T-helper 1 cell treated with Interleukin-12 subunit alpha and Interleukin-12 subunit beta and Interleukin-4 antibody, amounts not matched to agents 30 ng/mL and 1 ng/mL, for 36 hours (primary cell): Measurements from ENCODE around the gene WDFY4. TPM values are rescaled to one million over a fixed set of nuclear protein-coding genes. Genes with fewer than 3 reads are reported as not detected.

Source experiments
- intact Hi-C: fragments of 100-400 bp; cut with micrococcal nuclease; formaldehyde crosslinking; loops from one replicate; pipeline ENCODE4 v1.15.1; 2024
- total RNA-seq: library from RNA; stranded (reverse); gene quantifications from 2 replicates; pipeline ENCODE4 v1.2.3, GENCODE V29; 2022

WDFY4 gene
- total RNA-seq, 1 donor from 2014 or later = 0.29 TPM

DNA sequence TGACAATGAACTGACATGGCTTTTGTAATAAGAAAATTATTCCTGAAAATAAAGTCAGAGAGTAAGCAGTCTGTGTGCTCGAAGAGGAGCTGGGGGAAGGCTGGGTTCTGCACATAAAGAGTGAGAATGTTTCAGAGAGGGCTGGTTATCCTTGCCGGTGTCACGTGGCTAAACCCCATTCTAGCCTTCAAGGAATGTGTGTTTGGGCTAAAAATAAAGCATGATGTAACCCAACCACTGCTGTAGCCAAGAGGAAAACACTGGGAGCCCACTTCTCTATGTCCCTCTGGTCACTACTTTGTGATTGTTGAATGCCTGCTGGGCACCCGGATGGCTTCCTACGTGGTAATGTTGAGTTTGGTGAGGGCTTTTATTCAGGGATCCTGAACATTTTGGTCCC, 23.5 kb downstream of the WDFY4 start:
- intact Hi-C loops = no loop called here

DNA sequence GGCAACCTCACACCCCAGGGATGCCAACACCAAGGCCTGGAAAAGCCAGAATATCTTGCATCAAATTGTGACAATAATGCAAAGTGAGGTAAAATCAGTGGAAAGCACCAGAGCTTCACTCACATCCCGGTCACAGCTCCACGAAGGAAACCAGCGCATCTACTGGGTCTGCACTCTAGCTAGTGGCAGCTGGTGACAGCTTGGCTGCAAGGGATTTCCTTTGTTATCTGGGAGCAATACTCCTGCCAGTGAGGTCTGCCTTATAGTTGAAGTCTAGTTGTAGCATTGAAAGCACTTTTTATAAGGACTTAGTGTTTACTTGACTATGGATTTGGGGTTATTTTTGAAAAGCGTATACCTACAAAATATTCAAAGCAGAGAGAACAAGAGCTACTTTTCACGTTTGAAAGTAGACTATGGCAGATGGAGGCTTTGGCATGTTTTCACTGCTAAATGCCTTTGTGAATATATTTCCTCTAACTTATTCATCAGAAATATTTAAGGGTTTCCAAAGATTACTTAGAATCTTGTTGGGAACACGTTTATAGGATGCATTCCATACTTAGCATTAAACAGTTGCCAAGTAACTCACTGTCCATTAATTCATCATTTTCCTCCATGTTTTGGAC, 26.1 kb downstream of the WDFY4 start:
- intact Hi-C loops = no loop called here

GRCh38 chr10:48711830-48712229, 27.2 kb downstream of the WDFY4 start:
- intact Hi-C loops = no loop called here

DNA sequence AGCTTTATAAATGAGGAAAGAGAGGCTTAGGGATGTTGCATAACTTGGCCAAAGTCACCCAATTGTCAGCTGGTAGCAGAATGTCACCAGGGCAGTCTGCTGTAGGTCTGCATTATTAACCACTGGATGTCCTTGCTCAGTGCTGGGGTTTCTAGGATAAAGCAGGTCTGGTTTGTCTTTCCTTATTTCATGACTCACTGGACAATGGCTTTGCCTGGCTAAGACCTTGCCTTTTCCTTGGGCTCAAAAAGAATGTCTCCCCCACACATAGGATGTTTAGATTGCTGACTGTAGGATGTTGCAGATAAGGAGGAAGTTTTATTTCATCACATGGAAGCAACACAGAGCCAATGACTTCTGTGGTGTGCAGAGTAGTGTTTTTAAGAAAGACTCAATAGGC, 29.4 kb downstream of the WDFY4 start:
- intact Hi-C loops = no loop called here

DNA sequence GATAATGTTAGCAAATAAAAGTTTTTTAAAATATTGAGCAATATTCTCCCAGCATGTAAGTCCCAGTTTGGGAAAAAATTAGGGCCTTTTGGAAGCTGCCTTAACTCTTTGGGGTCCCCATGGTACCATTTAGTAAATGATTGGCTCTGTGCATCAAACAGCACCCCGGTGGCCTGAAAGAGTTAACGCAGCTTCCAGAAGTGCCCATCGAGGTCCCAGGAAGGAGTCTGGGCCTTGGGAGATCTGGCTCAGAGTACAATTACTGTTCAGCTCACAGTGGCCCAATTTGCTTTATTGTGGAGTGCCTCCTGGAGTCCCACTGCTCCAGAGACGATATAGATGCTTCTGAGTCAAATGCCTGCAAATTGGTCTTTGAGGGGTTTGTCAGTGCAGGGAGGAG, 31.7 kb downstream of the WDFY4 start:
- intact Hi-C loops = no loop called here

DNA sequence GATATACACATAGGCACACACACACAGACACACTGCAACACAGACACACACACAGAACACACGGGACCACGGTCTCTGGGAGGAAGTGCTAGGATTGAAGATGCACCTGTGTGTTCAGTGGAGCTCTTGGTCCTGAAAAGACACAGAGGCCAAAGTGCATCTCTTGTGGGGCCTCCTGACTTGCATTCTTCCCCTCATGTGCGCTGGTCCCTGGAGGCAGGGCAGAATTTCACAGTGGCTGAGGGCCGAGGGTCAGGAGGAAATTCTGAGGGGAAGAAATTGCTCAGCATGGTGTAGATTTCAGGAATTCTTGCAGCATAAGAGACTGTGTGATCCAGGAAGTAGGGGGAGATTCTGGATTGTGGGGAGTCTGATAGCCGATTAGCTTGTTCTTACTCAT, 35.9 kb downstream of the WDFY4 start:
- intact Hi-C loops = no loop called here

DNA sequence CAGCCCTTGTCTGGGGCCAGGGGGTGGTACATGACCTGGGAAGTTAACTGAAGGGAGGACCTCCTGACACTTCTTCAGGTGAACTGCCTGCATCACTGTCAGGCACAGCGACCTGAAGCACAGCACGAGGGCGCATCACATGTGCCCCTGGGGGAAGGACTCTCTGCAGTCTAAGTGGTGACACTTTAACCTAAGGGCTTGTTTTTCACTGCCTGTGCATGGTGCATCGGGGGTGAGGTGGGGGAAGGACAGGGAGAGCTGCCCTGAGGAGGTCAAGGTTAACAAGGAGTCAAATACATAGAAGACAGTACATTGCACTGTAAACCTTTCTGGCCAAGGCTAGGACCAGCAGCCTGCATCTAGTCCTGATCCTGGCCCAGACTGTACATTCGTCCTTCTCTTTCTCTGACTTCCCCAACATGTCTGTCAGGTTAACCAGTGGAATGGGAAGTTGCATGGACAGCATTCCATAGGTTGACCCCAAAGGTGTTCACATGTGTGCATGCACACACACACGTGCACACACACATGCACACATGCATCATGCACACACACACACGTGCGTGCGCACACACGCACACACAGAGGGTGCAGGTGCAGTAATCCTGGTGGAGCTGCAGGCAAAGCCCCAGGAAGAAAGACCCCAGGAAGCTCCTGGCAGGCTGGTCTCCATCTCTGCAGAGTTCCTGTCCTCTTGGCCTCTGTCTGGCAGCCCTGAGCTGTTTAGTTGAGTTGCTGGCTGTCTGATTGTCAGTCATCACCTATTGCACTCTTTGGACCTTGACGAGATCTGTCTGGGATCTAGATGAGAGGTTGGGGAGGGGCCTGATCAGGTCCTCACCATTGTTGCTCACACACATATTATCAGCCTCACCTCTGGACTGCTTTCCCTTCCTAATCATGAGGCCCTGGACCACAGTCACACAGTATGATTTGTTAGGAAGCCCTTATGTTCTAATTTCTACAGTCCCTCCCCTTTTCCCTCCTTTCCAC, 37.8 kb downstream of the WDFY4 start:
- intact Hi-C loops = no loop called here

- intact Hi-C loops = no loop called here
These were observed 39.5 kb downstream of the WDFY4 start for GRCh38 chr10:48724127-48724526.

- intact Hi-C loops = no loop called here
These were observed 41.0 kb downstream of the WDFY4 start for GRCh38 chr10:48725708-48726107.

DNA sequence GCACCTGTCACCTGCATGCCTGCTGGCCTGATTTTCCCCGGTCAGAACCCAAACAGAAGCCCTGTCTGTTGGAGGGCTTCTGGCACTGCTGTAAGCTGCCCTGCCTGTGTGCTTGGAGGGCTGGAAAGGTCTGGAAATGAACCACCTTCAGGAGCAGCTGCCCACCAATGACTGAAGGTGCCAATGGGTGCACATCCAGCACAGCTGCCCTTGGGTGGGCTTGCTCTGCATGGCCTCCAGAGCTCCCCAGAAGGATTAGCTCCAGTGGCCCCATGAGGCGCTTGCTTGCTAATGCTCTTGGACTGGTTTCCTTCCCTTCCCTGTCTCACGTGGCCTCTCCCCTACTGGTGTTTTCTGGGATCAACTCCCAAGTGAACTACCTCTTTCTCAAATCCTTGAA, 43.2 kb downstream of the WDFY4 start:
- intact Hi-C loops = no loop called here

DNA sequence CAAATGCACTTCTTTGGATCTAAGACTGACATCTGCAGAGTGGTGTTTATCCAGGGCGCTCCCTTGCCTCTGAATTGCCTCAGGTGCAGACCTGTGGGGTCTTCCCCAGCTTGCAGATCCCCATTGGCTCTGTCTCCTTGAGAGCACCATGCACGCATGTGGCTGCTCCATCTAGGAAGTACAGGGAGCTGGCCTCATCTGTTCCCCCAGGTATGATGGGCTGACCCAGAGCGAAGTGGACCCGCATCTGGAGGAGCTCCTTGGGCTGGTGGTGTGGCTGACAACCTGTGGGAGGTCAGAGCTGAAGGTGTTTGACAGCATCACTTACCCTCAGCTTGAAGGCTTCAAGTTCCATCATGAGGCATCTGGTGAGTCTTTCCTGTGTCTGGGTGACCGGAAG, 44.5 kb downstream of the WDFY4 start:
- intact Hi-C loops = no loop called here

- intact Hi-C loops = no loop called here
These were observed 45.3 kb downstream of the WDFY4 start for GRCh38 chr10:48729941-48730457.

GRCh38 chr10:48731141-48731540, 46.5 kb downstream of the WDFY4 start:
- intact Hi-C loops = no loop called here

- intact Hi-C loops = no loop called here
These were observed 47.0 kb downstream of the WDFY4 start for GRCh38 chr10:48731654-48732053.

DNA sequence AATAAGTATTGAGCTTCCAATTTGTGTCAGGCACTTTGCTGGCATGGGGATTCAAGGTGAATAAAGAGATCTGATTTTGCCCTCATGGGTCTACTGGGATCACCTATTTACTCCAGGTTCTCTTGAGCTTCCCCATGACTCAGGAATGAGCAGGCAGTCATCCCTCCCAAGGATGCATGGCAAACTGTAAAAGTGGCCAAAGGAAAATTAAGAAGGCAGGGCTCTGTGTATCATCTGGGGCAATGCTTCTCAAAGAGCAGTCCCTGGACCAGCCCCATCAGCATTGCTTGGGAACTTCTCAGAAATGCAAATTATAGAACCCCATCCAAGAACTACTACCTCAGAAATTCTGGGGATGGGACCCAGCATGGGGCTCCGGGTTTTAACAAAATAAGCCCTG, 48.7 kb downstream of the WDFY4 start:
- intact Hi-C loops = no loop called here

DNA sequence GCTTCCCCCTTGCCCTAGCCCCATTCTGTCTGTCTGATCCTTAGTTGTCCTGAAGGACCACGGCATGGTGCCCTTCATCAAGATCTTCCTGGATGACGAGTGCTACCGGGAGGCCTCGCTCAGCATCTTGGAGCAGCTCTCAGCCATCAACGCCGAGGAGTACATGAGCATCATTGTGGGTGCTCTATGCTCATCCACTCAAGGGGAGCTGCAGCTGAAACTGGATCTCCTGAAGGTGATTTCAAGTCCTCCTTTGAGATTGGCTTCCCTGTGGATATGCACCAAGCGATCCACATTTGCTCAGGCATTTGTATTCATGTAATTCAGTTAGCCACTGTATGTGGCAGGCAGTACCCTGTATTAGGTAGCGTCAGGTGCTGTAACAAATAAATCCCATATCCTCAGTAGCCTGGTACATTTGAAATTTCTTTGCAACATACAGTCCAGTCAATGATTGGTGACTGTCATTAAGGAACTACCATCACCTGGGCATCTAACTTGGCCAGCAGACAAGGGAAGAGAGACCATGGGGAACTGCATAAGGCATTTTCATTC, 51.2 kb downstream of the WDFY4 start:
- intact Hi-C loops = no loop called here

GRCh38 chr10:48736596-48736995, 51.9 kb downstream of the WDFY4 start:
- intact Hi-C loops = no loop called here

GRCh38 chr10:48737886-48738285, 53.2 kb downstream of the WDFY4 start:
- intact Hi-C loops = no loop called here

- intact Hi-C loops = no loop called here
These were observed 54.5 kb downstream of the WDFY4 start for GRCh38 chr10:48739170-48739569.

DNA sequence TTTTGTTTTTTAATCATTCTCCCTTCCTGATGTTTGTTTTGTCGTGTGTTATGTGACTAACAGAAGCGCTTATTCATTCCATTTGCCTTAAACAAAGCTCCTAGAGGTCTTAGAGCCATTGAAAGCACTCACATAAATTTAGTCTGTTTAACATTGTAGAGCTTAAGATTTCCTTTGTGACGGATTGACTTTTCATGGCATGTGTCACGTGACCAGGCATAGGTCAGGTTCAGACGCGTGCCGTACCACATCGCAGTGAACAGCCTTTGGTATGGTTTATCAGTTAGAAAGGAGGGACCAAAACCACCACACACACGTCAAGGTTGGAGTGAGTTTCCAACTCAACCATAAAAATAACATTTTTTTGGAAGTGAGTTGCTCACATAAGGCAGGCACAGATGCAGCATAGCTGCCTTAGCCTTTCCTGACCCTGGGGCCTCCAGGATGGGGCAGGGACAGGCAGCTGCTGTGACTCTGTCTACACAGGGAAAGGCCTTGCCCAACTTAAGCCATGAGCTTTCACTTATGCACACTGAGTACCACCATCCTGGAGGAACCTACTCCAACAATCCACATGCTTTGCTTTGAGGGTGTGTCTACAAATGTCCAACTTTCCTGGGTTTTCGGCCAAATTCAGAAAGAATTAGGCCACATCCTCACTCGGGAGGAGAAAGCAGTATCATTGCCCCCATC, 55.5 kb downstream of the WDFY4 start:
- intact Hi-C loops = no loop called here

- intact Hi-C loops = no loop called here
These were observed 56.3 kb downstream of the WDFY4 start for GRCh38 chr10:48740988-48741387.
